NB4 (cell line): ENCODE results near the gene TPRA1.
A peak's percentile ranks its signal among the peaks of the same experiment; 100 is the strongest.

Source experiments
- CTCF ChIP-seq: IDR thresholded peaks from one replicate; pipeline ENCODE4 v1.5.1; 2012; ENCODE audit warnings: low read depth, low read length
- MAX ChIP-seq: IDR thresholded peaks from 2 replicates; pipeline ENCODE4 v1.6.1; 2011; ENCODE audit warnings: low read depth, low read length
- MYC ChIP-seq: IDR thresholded peaks from 2 replicates; pipeline ENCODE4 v1.6.1; 2011; ENCODE audit warnings: low read depth, low read length
- POLR2A ChIP-seq: IDR thresholded peaks from 2 replicates; pipeline ENCODE4 v1.6.1; 2011; ENCODE audit warnings: mild to moderate bottlenecking; ENCODE audit not compliant: insufficient read length; ENCODE audit errors: extremely low read depth

- TF ChIP-seq CTCF (no peak), POLR2A (no peak), MAX (no peak), MYC (0 out of 2 replicates have a peak, but pooled peaks have one; percentile 0)
Measured at GRCh38 chr3:127598841-127599570, 8.5 kb upstream of the TPRA1 start.
